PC-3 (cell line): Measurements from ENCODE around the gene SLC17A8. TPM values are rescaled to one million over a fixed set of nuclear protein-coding genes. Genes with fewer than 3 reads are reported as not detected.

ENCODE experiments used
- ATAC-seq: fragments of 200-7000 bp; cut with Tn5 transposase; 2 replicates; pipeline ENCODE4 v1.9.1; 2020; ENCODE audit warnings: mild to moderate bottlenecking, moderate library complexity
- BruUV-seq: library from RNA; stranded (reverse); fragments of 400-500 nt; replicated peaks from 2 replicates; lab custom pipeline; 2021; lab: Mats Ljungman, UMichigan
- CTCF ChIA-PET: fragments of 300-600 bp; sonication (Branson Sonifier 250); formaldehyde crosslinking; loops from one replicate; lab custom pipeline; 2022; ENCODE audit warnings: antibody characterized with exemption; lab: Charles Lee
- POLR2A ChIA-PET: fragments of 300-600 bp; sonication (Branson Sonifier 250); formaldehyde crosslinking; loops from one replicate; lab custom pipeline; 2022; ENCODE audit warnings: antibody characterized with exemption; ENCODE audit not compliant: unreplicated experiment; lab: Charles Lee
- DNase-seq: peaks from one replicate; pipeline ENCODE4 v3.0.0-alpha.2; 2015
- H2AFZ ChIP-seq: fragments of 300-600 bp; sonication (generic); 2 replicates; pipeline ENCODE4 v1.6.0; 2016; ENCODE audit warnings: antibody characterized with exemption, low read length
- H3F3A ChIP-seq: fragments of 300-600 bp; sonication (generic); one replicate; pipeline ENCODE4 v1.6.0; 2017; ENCODE audit warnings: antibody characterized with exemption, low read length, control low read depth, mild to moderate bottlenecking; ENCODE audit not compliant: unreplicated experiment
- H3K27ac ChIP-seq: fragments of 300-600 bp; sonication (generic); 2 replicates; pipeline ENCODE4 v1.5.1; 2016; ENCODE audit warnings: mild to moderate bottlenecking, low read length
- H3K27me3 ChIP-seq: fragments of 300-600 bp; sonication (generic); 2 replicates; pipeline ENCODE4 v1.6.1; 2016; ENCODE audit warnings: low read length, mixed read lengths
- H3K36me3 ChIP-seq: fragments of 300-600 bp; sonication (generic); 2 replicates; pipeline ENCODE4 v1.6.1; 2016; ENCODE audit warnings: low read depth, mixed run types, low read length, mixed read lengths
- H3K4me1 ChIP-seq: fragments of 300-600 bp; sonication (generic); 2 replicates; pipeline ENCODE4 v1.5.1; 2016; ENCODE audit warnings: low read length; ENCODE audit not compliant: insufficient read depth
- H3K4me2 ChIP-seq: fragments of 300-600 bp; sonication (generic); 2 replicates; pipeline ENCODE4 v1.6.0; 2016; ENCODE audit warnings: low read length
- H3K4me3 ChIP-seq: fragments of 300-600 bp; sonication (generic); 2 replicates; pipeline ENCODE4 v1.5.1; 2016; ENCODE audit warnings: mild to moderate bottlenecking, low read length, mixed read lengths
- H3K79me2 ChIP-seq: fragments of 300-600 bp; sonication (generic); 2 replicates; pipeline ENCODE4 v1.6.1; 2017; ENCODE audit warnings: low read length, mixed read lengths
- H3K9ac ChIP-seq: fragments of 300-600 bp; sonication (generic); 2 replicates; pipeline ENCODE4 v1.6.0; 2016; ENCODE audit warnings: mild to moderate bottlenecking, low read length
- H3K9me2 ChIP-seq: fragments of 300-600 bp; sonication (generic); replicated peaks from 2 replicates; pipeline ENCODE4 v1.6.1; 2016; ENCODE audit warnings: mixed run types, low read length, mixed read lengths
- H3K9me3 ChIP-seq: fragments of 300-600 bp; sonication (generic); 2 replicates; pipeline ENCODE4 v1.6.1; 2016; ENCODE audit warnings: low read length, mixed read lengths
- H4K20me1 ChIP-seq: fragments of 300-600 bp; sonication (generic); 2 replicates; pipeline ENCODE4 v1.6.1; 2016; ENCODE audit warnings: low read length, mixed read lengths
- CTCF ChIP-seq: fragments of 300-600 bp; sonication (generic); conservative IDR thresholded peaks from 2 replicates; pipeline ENCODE4 v1.5.1; 2017; ENCODE audit warnings: antibody characterized with exemption, low read depth, mild to moderate bottlenecking, low read length
- EZH2 ChIP-seq: fragments of 300-600 bp; sonication (generic); IDR thresholded peaks from one replicate; pipeline ENCODE4 v1.6.1; 2017; ENCODE audit warnings: antibody characterized with exemption, mild to moderate bottlenecking, low read length; ENCODE audit not compliant: unreplicated experiment
- EZH2phosphoT487 ChIP-seq: fragments of 300-600 bp; sonication (generic); IDR thresholded peaks from 2 replicates; pipeline ENCODE4 v1.6.1; 2018; ENCODE audit warnings: mild to moderate bottlenecking, antibody characterized with exemption, low read length, borderline replicate concordance
- intact Hi-C: fragments of 100-400 bp; cut with micrococcal nuclease; formaldehyde crosslinking; loops from 2 replicates; pipeline ENCODE4 v1.9.0; 2023
- total RNA-seq: library from RNA; depleted of rRNA; stranded (reverse); fragments of >200 nt; gene quantifications from 2 replicates; pipeline ENCODE4 v1.2.3, GENCODE V29; 2014

SLC17A8 gene
- total RNA-seq, 1 experiment from 2014 or later = not detected

GRCh38 chr12:100329800-100330199 lies 27.1 kb upstream of the SLC17A8 start:
- H3K9me3 ChIP-seq = no peaks in the 10 kb centered on the region
- no peaks in the 10 kb centered on the region for H4K20me1 ChIP-seq
- DNase-seq (no peak), ATAC-seq (no peak)
- TF ChIP-seq CTCF = no peak
- TF ChIP-seq EZH2 = no peak
- TF ChIP-seq EZH2phosphoT487 = no peak
- no peak overlapping the region for H2AFZ ChIP-seq
- no peak overlapping the region for H3K4me2 ChIP-seq
- H3K27me3 ChIP-seq = no peaks in the 10 kb centered on the region
- H3F3A ChIP-seq = no peaks in the 10 kb centered on the region
- H3K27ac ChIP-seq = no peak overlapping the region
- H3K79me2 ChIP-seq = no peaks in the 10 kb centered on the region
- intact Hi-C loops = no loop called here
- no peak overlapping the region for H3K4me3 ChIP-seq
- H3K9me2 ChIP-seq = no peaks in the 10 kb centered on the region
- no peak overlapping the region for H3K9ac ChIP-seq
- BruUV-seq = no TSS peak
- ChIA-PET POLR2A (no interaction called here), CTCF (no interaction called here)
- H3K36me3 ChIP-seq = peaks cover 20% of the 10 kb centered on the region; the same call in 1 of the 2 replicates
- H3K4me1 ChIP-seq = no peaks in the 10 kb centered on the region

GRCh38 chr12:100331871-100332270 lies 25.0 kb upstream of the SLC17A8 start:
- Histone ChIP-seq H3K4me3 (no peak overlapping the region), H3K27me3 (no peaks in the 10 kb centered on the region), H3K9me3 (no peaks in the 10 kb centered on the region), H3K4me2 (no peak overlapping the region), H4K20me1 (no peaks in the 10 kb centered on the region), H3K9me2 (no peaks in the 10 kb centered on the region), H3K27ac (no peak overlapping the region), H2AFZ (no peak overlapping the region), H3F3A (no peaks in the 10 kb centered on the region), H3K36me3 (peaks cover 16% of the 10 kb centered on the region; the same call in 1 of the 2 replicates), H3K4me1 (no peaks in the 10 kb centered on the region), H3K79me2 (no peaks in the 10 kb centered on the region), H3K9ac (no peak overlapping the region)
- ChIA-PET POLR2A (no interaction called here), CTCF (no interaction called here)
- no TSS peak for BruUV-seq
- intact Hi-C loops = no loop called here
- ATAC-seq (no peak), DNase-seq (no peak)
- TF ChIP-seq EZH2phosphoT487 (no peak), CTCF (no peak), EZH2 (no peak)

GRCh38 chr12:100332852-100333251 lies 24.0 kb upstream of the SLC17A8 start:
- H3K27ac ChIP-seq = no peak overlapping the region
- no peak overlapping the region for H3K4me2 ChIP-seq
- no peak for TF ChIP-seq CTCF
- no peak for TF ChIP-seq EZH2phosphoT487
- no peak for TF ChIP-seq EZH2
- peaks cover 14% of the 10 kb centered on the region; the same call in 1 of the 2 replicates for H3K36me3 ChIP-seq
- no peak overlapping the region for H3K9ac ChIP-seq
- H3K4me1 ChIP-seq = no peaks in the 10 kb centered on the region
- no peaks in the 10 kb centered on the region for H3K9me3 ChIP-seq
- no peak overlapping the region for H3K4me3 ChIP-seq
- H3K27me3 ChIP-seq = no peaks in the 10 kb centered on the region
- no peak for ATAC-seq
- ChIA-PET POLR2A (no interaction called here), CTCF (no interaction called here)
- H2AFZ ChIP-seq = no peak overlapping the region
- intact Hi-C loops = no loop called here
- no peaks in the 10 kb centered on the region for H4K20me1 ChIP-seq
- BruUV-seq = no TSS peak
- no peaks in the 10 kb centered on the region for H3K79me2 ChIP-seq
- DNase-seq = no peak
- H3K9me2 ChIP-seq = no peaks in the 10 kb centered on the region
- no peaks in the 10 kb centered on the region for H3F3A ChIP-seq
